Iris pigment epithelial cell (primary cell): ENCODE measurements around the gene B4GALT3.
"Not testable (repeated sequence)": the region's sequence is repeated elsewhere in the genome, so short reads cannot be mapped to it uniquely, and the experiment has no call there.

Experiments used
- DNase-seq: peaks from one replicate; pipeline ENCODE4 v3.0.0-alpha.2; 2011; ENCODE audit warnings: low read depth

Gene B4GALT3

GRCh38 chr1:161177112-161177935, at the start of gene B4GALT3:
Gene B4GALT3 (minus strand): TSS chr1:161177507. CDS start chr1:161176060, 1,447 bp downstream.
- peak; percentile 75 for DNase-seq

- no peak for DNase-seq
Measured at GRCh38 chr1:161226759-161227158, 49.5 kb upstream of the B4GALT3 start.

- DNase-seq = no peak
Measured at GRCh38 chr1:161226320-161226711, 49.0 kb upstream of the B4GALT3 start.

- DNase-seq = peak; percentile 100
Measured at GRCh38 chr1:161225534-161226319, 48.4 kb upstream of the B4GALT3 start, which contains the start of gene TOMM40L. Gene TOMM40L (plus strand): TSS chr1:161226060. CDS start chr1:161226490, 430 bp downstream.

- DNase-seq = no peak
Measured at GRCh38 chr1:161225178-161225533, 47.8 kb upstream of the B4GALT3 start.

- DNase-seq = not testable (repeated sequence)
Measured at GRCh38 chr1:161224695-161225087, 47.4 kb upstream of the B4GALT3 start.

GRCh38 chr1:161223805-161224694, 46.7 kb upstream of the B4GALT3 start:
- no peak for DNase-seq

GRCh38 chr1:161222175-161223019, 45.1 kb upstream of the B4GALT3 start:
- no peak for DNase-seq

- DNase-seq = no peak
Measured at GRCh38 chr1:161220002-161220401, 42.7 kb upstream of the B4GALT3 start.

GRCh38 chr1:161219078-161219892, 42.0 kb upstream of the B4GALT3 start:
- no peak for DNase-seq

GRCh38 chr1:161218301-161219077, 41.2 kb upstream of the B4GALT3 start:
- no peak for DNase-seq

GRCh38 chr1:161217831-161218230, 40.5 kb upstream of the B4GALT3 start:
- no peak for DNase-seq

- peak; percentile 92 for DNase-seq
Measured at GRCh38 chr1:161216945-161217712, 39.8 kb upstream of the B4GALT3 start.

GRCh38 chr1:161215076-161215475, 37.8 kb upstream of the B4GALT3 start, which contains the start of gene FCER1G:
Gene FCER1G (plus strand): TSS chr1:161215295. CDS start chr1:161215322, 27 bp downstream.
- no peak for DNase-seq

- no peak for DNase-seq
Measured at GRCh38 chr1:161214369-161214768, 37.1 kb upstream of the B4GALT3 start.

- peak; percentile 65 for DNase-seq
Measured at GRCh38 chr1:161209790-161210409, 32.6 kb upstream of the B4GALT3 start.

- peak; percentile 82 for DNase-seq
Measured at GRCh38 chr1:161207173-161207572, 29.9 kb upstream of the B4GALT3 start.
